Measurements from ENCODE around the gene STX18. TPM values are rescaled to one million over a fixed set of nuclear protein-coding genes. Genes with fewer than 3 reads are reported as not detected.

STX18 gene
- total RNA-seq, 1 donor from 2014 or later = 21.1 TPM

- peaks cover 7% of the 10 kb centered on the region for H3K9me3 Mint-ChIP-seq (ENCODE audit: low read depth)
- H3K27ac Mint-ChIP-seq (ENCODE audit: unreplicated experiment) = no peak overlapping the region
- H3K36me3 Mint-ChIP-seq (ENCODE audit: low read depth) = peaks cover 5% of the 10 kb centered on the region
- H3K4me1 Mint-ChIP-seq (ENCODE audit: low read depth) = peaks cover 8% of the 10 kb centered on the region
- H3K27me3 Mint-ChIP-seq (ENCODE audit: low read depth) = no peaks in the 10 kb centered on the region
- no peak for TF ChIP-seq CTCF (IDR thresholded peaks at IDR 0.05)
- no peak overlapping the region for H3K4me3 Mint-ChIP-seq (ENCODE audit: unreplicated experiment)
- DNase-seq (ENCODE audit: low spot score) = no peak
Observed at GRCh38 chr4:4582653-4583052, 40.8 kb upstream of the STX18 start.

GRCh38 chr4:4580494-4580893, 38.6 kb upstream of the STX18 start:
- no peak for DNase-seq (ENCODE audit: low spot score)
- H3K9me3 Mint-ChIP-seq (ENCODE audit: low read depth) = no peaks in the 10 kb centered on the region
- peaks cover 11% of the 10 kb centered on the region for H3K4me1 Mint-ChIP-seq (ENCODE audit: low read depth)
- TF ChIP-seq CTCF (IDR thresholded peaks at IDR 0.05) = no peak
- no peak overlapping the region for H3K4me3 Mint-ChIP-seq (ENCODE audit: unreplicated experiment)
- no peak overlapping the region for H3K27ac Mint-ChIP-seq (ENCODE audit: unreplicated experiment)
- peaks cover 2% of the 10 kb centered on the region for H3K36me3 Mint-ChIP-seq (ENCODE audit: low read depth)
- H3K27me3 Mint-ChIP-seq (ENCODE audit: low read depth) = no peaks in the 10 kb centered on the region

GRCh38 chr4:4578981-4579380, 37.1 kb upstream of the STX18 start:
- peaks cover 15% of the 10 kb centered on the region for H3K4me1 Mint-ChIP-seq (ENCODE audit: low read depth)
- no peaks in the 10 kb centered on the region for H3K9me3 Mint-ChIP-seq (ENCODE audit: low read depth)
- no peak overlapping the region for H3K4me3 Mint-ChIP-seq (ENCODE audit: unreplicated experiment)
- no peaks in the 10 kb centered on the region for H3K27me3 Mint-ChIP-seq (ENCODE audit: low read depth)
- no peak overlapping the region for H3K27ac Mint-ChIP-seq (ENCODE audit: unreplicated experiment)
- H3K36me3 Mint-ChIP-seq (ENCODE audit: low read depth) = peaks cover 2% of the 10 kb centered on the region
- no peak for TF ChIP-seq CTCF (IDR thresholded peaks at IDR 0.05)
- DNase-seq (ENCODE audit: low spot score) = no peak

GRCh38 chr4:4577359-4577875, 35.6 kb upstream of the STX18 start:
- TF ChIP-seq CTCF (IDR thresholded peaks at IDR 0.05) = no peak
- H3K27me3 Mint-ChIP-seq (ENCODE audit: low read depth) = no peaks in the 10 kb centered on the region
- H3K9me3 Mint-ChIP-seq (ENCODE audit: low read depth) = no peaks in the 10 kb centered on the region
- H3K4me1 Mint-ChIP-seq (ENCODE audit: low read depth) = peaks cover 15% of the 10 kb centered on the region
- H3K36me3 Mint-ChIP-seq (ENCODE audit: low read depth) = peaks cover 2% of the 10 kb centered on the region
- no peak overlapping the region for H3K4me3 Mint-ChIP-seq (ENCODE audit: unreplicated experiment)
- DNase-seq (ENCODE audit: low spot score) = no peak
- H3K27ac Mint-ChIP-seq (ENCODE audit: unreplicated experiment) = no peak overlapping the region

GRCh38 chr4:4575284-4576211, 33.7 kb upstream of the STX18 start:
- Mint-ChIP-seq H3K27me3 (ENCODE audit: low read depth) (no peaks in the 10 kb centered on the region), H3K4me1 (ENCODE audit: low read depth) (peaks cover 15% of the 10 kb centered on the region), H3K27ac (ENCODE audit: unreplicated experiment) (no peak overlapping the region), H3K36me3 (ENCODE audit: low read depth) (peaks cover 2% of the 10 kb centered on the region), H3K4me3 (ENCODE audit: unreplicated experiment) (peak overlapping the region; percentile 72), H3K9me3 (ENCODE audit: low read depth) (no peaks in the 10 kb centered on the region)
- TF ChIP-seq CTCF (IDR thresholded peaks at IDR 0.05) = peak; percentile 76
- no peak for DNase-seq (ENCODE audit: low spot score)
